ENCODE results near the gene KRTAP10-4. TPM values are rescaled to one million over a fixed set of nuclear protein-coding genes. Genes with fewer than 3 reads are reported as not detected.

The KRTAP10-4 gene
- total and polyA plus RNA-seq, 10 of the 15 experiments (the other 5 are each of a cell fraction or from before 2014, with no cell fraction given) = not detected

DNA sequence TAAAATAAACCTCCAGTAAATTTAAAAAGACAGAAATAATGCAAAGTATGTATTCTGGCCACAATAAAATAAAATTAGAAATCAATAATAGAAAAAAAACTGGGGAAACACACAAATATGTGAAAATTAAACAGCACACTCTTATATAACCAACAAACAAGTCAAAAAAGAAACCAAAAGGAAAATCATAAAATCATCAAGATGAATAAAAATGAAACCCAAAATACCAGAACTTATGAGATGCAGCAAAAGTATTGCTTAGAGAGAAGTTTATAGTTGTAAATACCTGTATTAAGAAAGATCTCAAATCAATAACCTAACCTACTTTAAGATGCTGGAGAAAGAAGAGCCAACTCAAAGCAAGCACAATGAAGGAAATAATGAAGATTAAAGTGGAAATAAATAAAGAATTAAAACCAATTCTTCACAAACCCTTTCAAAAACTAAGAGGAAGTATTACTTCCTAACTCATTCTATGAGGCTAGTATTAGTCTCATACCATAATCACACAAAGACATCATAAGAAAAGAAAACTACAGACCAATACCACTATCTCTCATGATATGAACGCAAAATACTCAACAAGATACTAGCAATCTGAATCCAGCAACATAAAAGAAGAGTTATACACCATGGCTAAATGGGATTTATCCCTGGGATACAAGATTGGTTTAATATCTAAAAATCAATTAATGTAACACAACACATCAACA lies 8.5 kb upstream of the KRTAP10-4 start:
- H3K27ac ChIP-seq (ENCODE audit: control insufficient read depth, insufficient read depth) = no peak overlapping the region
- H3K4me2 ChIP-seq (ENCODE audit: control insufficient read depth, insufficient read depth) = peak overlapping the region; percentile 35; the same call in 1 of the 2 replicates
- FAIRE-seq (peak; percentile 72), ATAC-seq (peak; percentile 89), DNase-seq (ENCODE audit: low read depth, low spot score) (no peak)
- no peaks in the 10 kb centered on the region for H4K20me1 ChIP-seq (ENCODE audit: control insufficient read depth, insufficient read depth)
- no peaks in the 10 kb centered on the region for H3K27me3 ChIP-seq (replicated peaks in 1 of 2; ENCODE audit: control insufficient read depth in 2 of 2, insufficient read depth in 2 of 2, low read length in 1 of 2)
- WGBS (ENCODE audit: insufficient coverage, insufficient replicate concordance, low lambda C conversion rate, missing lambda C conversion rate) = 4% methylated on average over 1 of the region's 1 CpG
- no peaks in the 10 kb centered on the region for H3K79me2 ChIP-seq (ENCODE audit: control insufficient read depth, insufficient read depth, low read length)
- H2AFZ ChIP-seq (ENCODE audit: control insufficient read depth, low read depth, low read length) = peak overlapping the region; percentile 30
- in situ Hi-C loops (cut with MboI) (no loop called here), intact Hi-C loops (cut with micrococcal nuclease; ENCODE audit: unreplicated experiment) (no loop called here)
- no peaks in the 10 kb centered on the region for H3K36me3 ChIP-seq (ENCODE audit: control insufficient read depth in 2 of 2, insufficient read depth in 2 of 2, low read length in 1 of 2)
- BruUV-seq (replicated peaks) = no TSS peak
- ChIA-PET POLR2A (no interaction called here), CTCF (no interaction called here), SMC1A (ENCODE audit: uncharacterized antibody, unreplicated experiment) (no interaction called here), RAD21 (ENCODE audit: unreplicated experiment) (no interaction called here)
- no peaks in the 10 kb centered on the region; the same call in 1 of the 3 replicates for H3K9me3 ChIP-seq (replicated peaks; ENCODE audit: control insufficient read depth, insufficient read depth, low read length)
- no peak overlapping the region for H3K4me3 ChIP-seq
- no peak overlapping the region for H3K9ac ChIP-seq (ENCODE audit: control insufficient read depth, insufficient read depth, low read length)
- H3K4me1 ChIP-seq (ENCODE audit: control insufficient read depth, insufficient read depth, low read length) = no peaks in the 10 kb centered on the region
- TF ChIP-seq ZNF274 (IDR thresholded peaks at IDR 0.05; ENCODE audit: insufficient read depth, insufficient read length) (no peak), RELA (IDR thresholded peaks at IDR 0.05; ENCODE audit: borderline replicate concordance, partially characterized antibody) (no peak), RUNX3 (IDR thresholded peaks at IDR 0.05; ENCODE audit: low read length) (peak; percentile 60; the same call in 1 of the 2 replicates), CBX3 (IDR thresholded peaks at IDR 0.05; ENCODE audit: borderline replicate concordance, low read depth) (no peak), MTA2 (IDR thresholded peaks at IDR 0.05; ENCODE audit: low read depth) (peak; percentile 37; the same call in 1 of the 2 replicates), CBX5 (IDR thresholded peaks at IDR 0.05; ENCODE audit: low read depth) (no peak), NBN (IDR thresholded peaks at IDR 0.05) (peak; percentile 36; the same call in 1 of the 2 replicates), STAT1 (conservative IDR thresholded peaks at IDR 0.05) (no peak), ATF7 (IDR thresholded peaks at IDR 0.05; ENCODE audit: low read depth) (peak; percentile 51), JUNB (IDR thresholded peaks at IDR 0.05) (peak; percentile 91), YY1 (IDR thresholded peaks at IDR 0.05; ENCODE audit: low read depth, low read length) (no peak), DPF2 (IDR thresholded peaks at IDR 0.05) (0 out of 2 replicates have a peak, but pooled peaks have one; percentile 20), KLF5 (IDR thresholded peaks at IDR 0.05; ENCODE audit: partially characterized antibody) (no peak), EGR1 (IDR thresholded peaks at IDR 0.05; ENCODE audit: borderline replicate concordance in 1 of 2, low read depth in 2 of 2, low read length in 2 of 2) (no peak), SMARCA5 (IDR thresholded peaks at IDR 0.05) (no peak)
- TF ChIP-seq, protein P1, sequence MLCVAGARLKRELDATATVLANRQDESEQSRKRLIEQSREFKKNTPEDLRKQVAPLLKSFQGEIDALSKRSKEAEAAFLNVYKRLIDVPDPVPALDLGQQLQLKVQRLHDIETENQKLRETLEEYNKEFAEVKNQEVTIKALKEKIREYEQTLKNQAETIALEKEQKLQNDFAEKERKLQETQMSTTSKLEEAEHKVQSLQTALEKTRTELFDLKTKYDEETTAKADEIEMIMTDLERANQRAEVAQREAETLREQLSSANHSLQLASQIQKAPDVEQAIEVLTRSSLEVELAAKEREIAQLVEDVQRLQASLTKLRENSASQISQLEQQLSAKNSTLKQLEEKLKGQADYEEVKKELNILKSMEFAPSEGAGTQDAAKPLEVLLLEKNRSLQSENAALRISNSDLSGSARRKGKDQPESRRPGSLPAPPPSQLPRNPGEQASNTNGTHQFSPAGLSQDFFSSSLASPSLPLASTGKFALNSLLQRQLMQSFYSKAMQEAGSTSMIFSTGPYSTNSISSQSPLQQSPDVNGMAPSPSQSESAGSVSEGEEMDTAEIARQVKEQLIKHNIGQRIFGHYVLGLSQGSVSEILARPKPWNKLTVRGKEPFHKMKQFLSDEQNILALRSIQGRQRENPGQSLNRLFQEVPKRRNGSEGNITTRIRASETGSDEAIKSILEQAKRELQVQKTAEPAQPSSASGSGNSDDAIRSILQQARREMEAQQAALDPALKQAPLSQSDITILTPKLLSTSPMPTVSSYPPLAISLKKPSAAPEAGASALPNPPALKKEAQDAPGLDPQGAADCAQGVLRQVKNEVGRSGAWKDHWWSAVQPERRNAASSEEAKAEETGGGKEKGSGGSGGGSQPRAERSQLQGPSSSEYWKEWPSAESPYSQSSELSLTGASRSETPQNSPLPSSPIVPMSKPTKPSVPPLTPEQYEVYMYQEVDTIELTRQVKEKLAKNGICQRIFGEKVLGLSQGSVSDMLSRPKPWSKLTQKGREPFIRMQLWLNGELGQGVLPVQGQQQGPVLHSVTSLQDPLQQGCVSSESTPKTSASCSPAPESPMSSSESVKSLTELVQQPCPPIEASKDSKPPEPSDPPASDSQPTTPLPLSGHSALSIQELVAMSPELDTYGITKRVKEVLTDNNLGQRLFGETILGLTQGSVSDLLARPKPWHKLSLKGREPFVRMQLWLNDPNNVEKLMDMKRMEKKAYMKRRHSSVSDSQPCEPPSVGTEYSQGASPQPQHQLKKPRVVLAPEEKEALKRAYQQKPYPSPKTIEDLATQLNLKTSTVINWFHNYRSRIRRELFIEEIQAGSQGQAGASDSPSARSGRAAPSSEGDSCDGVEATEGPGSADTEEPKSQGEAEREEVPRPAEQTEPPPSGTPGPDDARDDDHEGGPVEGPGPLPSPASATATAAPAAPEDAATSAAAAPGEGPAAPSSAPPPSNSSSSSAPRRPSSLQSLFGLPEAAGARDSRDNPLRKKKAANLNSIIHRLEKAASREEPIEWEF (IDR thresholded peaks at IDR 0.05; ENCODE audit: insufficient replicate concordance, low read depth, low read length) = no peak
- TF ChIP-seq, protein P2, sequence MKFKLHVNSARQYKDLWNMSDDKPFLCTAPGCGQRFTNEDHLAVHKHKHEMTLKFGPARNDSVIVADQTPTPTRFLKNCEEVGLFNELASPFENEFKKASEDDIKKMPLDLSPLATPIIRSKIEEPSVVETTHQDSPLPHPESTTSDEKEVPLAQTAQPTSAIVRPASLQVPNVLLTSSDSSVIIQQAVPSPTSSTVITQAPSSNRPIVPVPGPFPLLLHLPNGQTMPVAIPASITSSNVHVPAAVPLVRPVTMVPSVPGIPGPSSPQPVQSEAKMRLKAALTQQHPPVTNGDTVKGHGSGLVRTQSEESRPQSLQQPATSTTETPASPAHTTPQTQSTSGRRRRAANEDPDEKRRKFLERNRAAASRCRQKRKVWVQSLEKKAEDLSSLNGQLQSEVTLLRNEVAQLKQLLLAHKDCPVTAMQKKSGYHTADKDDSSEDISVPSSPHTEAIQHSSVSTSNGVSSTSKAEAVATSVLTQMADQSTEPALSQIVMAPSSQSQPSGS (IDR thresholded peaks at IDR 0.05; ENCODE audit: low read length) = no peak
- TF ChIP-seq, protein P3, sequence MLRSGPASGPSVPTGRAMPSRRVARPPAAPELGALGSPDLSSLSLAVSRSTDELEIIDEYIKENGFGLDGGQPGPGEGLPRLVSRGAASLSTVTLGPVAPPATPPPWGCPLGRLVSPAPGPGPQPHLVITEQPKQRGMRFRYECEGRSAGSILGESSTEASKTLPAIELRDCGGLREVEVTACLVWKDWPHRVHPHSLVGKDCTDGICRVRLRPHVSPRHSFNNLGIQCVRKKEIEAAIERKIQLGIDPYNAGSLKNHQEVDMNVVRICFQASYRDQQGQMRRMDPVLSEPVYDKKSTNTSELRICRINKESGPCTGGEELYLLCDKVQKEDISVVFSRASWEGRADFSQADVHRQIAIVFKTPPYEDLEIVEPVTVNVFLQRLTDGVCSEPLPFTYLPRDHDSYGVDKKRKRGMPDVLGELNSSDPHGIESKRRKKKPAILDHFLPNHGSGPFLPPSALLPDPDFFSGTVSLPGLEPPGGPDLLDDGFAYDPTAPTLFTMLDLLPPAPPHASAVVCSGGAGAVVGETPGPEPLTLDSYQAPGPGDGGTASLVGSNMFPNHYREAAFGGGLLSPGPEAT (IDR thresholded peaks at IDR 0.05; ENCODE audit: low read depth) = no peak

All from GM12878 (cell line).